Vagina (tissue), 2 donors: ENCODE results near the gene AIG1. TPM values are rescaled to one million over a fixed set of nuclear protein-coding genes. Genes with fewer than 3 reads are reported as not detected.
"Not testable (repeated sequence)": the region's sequence is repeated elsewhere in the genome, so short reads cannot be mapped to it uniquely, and the experiment has no call there.

Experiments used
- DNase-seq, 2 donors: peaks; one replicate each; pipeline ENCODE4 v3.0.0-alpha.2; 2017; ENCODE audit errors: extremely low spot score in 2 of 2
- H3K27ac ChIP-seq: fragments of 200-600 bp; sonication (generic); one replicate; pipeline ENCODE4 v1.5.1; 2019
- H3K27me3 ChIP-seq: fragments of 200-600 bp; sonication (generic); one replicate; pipeline ENCODE4 v1.5.1; 2019
- H3K36me3 ChIP-seq, 2 donors: fragments of 200-600 bp; sonication (generic); one replicate each; pipeline ENCODE4 v1.5.1; 2017 to 2019
- H3K4me1 ChIP-seq: fragments of 200-600 bp; sonication (generic); one replicate; pipeline ENCODE4 v1.5.1; 2019
- H3K4me3 ChIP-seq, 2 donors: fragments of 200-600 bp; sonication (generic); 1 replicate in 1 of 2; 2 replicates in 1 of 2; pipeline ENCODE4 v1.5.1; 2016 to 2019
- H3K9me3 ChIP-seq: fragments of 200-600 bp; sonication (generic); one replicate; pipeline ENCODE4 v1.5.1; 2019
- POLR2A ChIP-seq, 2 donors: fragments of 450-650 bp; IDR thresholded peaks; one replicate each; pipeline ENCODE4 v1.6.1; 2017; ENCODE audit warnings: antibody characterized with exemption in 2 of 2, mild to moderate bottlenecking in 2 of 2, moderate library complexity in 2 of 2
- POLR2AphosphoS5 ChIP-seq, 2 donors: sonication (generic); formaldehyde crosslinking; IDR thresholded peaks; one replicate each; pipeline ENCODE4 v1.9.0; 2017; ENCODE audit warnings: antibody characterized with exemption in 2 of 2, mild to moderate bottlenecking in 2 of 2, low read depth in 1 of 2; ENCODE audit not compliant: insufficient read depth in 1 of 2
- intact Hi-C: fragments of 100-400 bp; cut with DNase I; formaldehyde crosslinking; loops from one replicate; pipeline ENCODE4 v1.15.1; 2023
- total RNA-seq: library from RNA; depleted of rRNA; stranded (reverse); fragments of >200 nt; gene quantifications from one replicate; pipeline ENCODE4 v1.2.3, GENCODE V29; 2016
- TF ChIP-seq, protein P1 (sequence below), 3 experiments: fragments of 450-650 bp in 2 of 3; fragments of 200-600 bp in 1 of 3; sonication (generic) in 1 of 3; IDR thresholded peaks; one replicate each; pipeline ENCODE4 v1.5.1; 2017 to 2019; ENCODE audit warnings: antibody characterized with exemption in 3 of 3, mild to moderate bottlenecking in 2 of 3, moderate library complexity in 2 of 3

AIG1 gene
- total RNA-seq, 1 donor from 2014 or later, result 22.3 TPM

GRCh38 chr6:143241111-143241510, 180.4 kb downstream of the AIG1 start:
- H3K27ac ChIP-seq, result no peak overlapping the region
- no peaks in the 10 kb centered on the region for H3K27me3 ChIP-seq
- H3K36me3 ChIP-seq, result no peaks in the 10 kb centered on the region
- no peaks in the 10 kb centered on the region for H3K4me1 ChIP-seq
- H3K4me3 ChIP-seq, result no peak overlapping the region
- intact Hi-C loops, result loop anchor here (10.0 kb wide), 1 partner anchor 286 kb away; no protein-coding TSS in a partner anchor
- DNase-seq, result no peak
- H3K9me3 ChIP-seq, result no peaks in the 10 kb centered on the region
- TF ChIP-seq POLR2A (IDR thresholded peaks at IDR 0.05) (no peak), POLR2AphosphoS5 (IDR thresholded peaks at IDR 0.05; ENCODE audit: insufficient read depth in 1 of 2, low read depth in 1 of 2) (no peak)
- TF ChIP-seq, protein P1, sequence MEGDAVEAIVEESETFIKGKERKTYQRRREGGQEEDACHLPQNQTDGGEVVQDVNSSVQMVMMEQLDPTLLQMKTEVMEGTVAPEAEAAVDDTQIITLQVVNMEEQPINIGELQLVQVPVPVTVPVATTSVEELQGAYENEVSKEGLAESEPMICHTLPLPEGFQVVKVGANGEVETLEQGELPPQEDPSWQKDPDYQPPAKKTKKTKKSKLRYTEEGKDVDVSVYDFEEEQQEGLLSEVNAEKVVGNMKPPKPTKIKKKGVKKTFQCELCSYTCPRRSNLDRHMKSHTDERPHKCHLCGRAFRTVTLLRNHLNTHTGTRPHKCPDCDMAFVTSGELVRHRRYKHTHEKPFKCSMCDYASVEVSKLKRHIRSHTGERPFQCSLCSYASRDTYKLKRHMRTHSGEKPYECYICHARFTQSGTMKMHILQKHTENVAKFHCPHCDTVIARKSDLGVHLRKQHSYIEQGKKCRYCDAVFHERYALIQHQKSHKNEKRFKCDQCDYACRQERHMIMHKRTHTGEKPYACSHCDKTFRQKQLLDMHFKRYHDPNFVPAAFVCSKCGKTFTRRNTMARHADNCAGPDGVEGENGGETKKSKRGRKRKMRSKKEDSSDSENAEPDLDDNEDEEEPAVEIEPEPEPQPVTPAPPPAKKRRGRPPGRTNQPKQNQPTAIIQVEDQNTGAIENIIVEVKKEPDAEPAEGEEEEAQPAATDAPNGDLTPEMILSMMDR (IDR thresholded peaks at IDR 0.05), result no peak

GRCh38 chr6:143241911-143242310, 181.2 kb downstream of the AIG1 start:
- TF ChIP-seq POLR2AphosphoS5 (IDR thresholded peaks at IDR 0.05; ENCODE audit: insufficient read depth in 1 of 2, low read depth in 1 of 2) (no peak), POLR2A (IDR thresholded peaks at IDR 0.05) (no peak)
- TF ChIP-seq, protein P1 (IDR thresholded peaks at IDR 0.05), result no peak
- DNase-seq, result no peak
- no peak overlapping the region for H3K4me3 ChIP-seq
- H3K27me3 ChIP-seq, result no peaks in the 10 kb centered on the region
- H3K4me1 ChIP-seq, result no peaks in the 10 kb centered on the region
- H3K27ac ChIP-seq, result no peak overlapping the region
- intact Hi-C loops, result loop anchor here (10.0 kb wide), 1 partner anchor 287 kb away; no protein-coding TSS in a partner anchor
- H3K9me3 ChIP-seq, result no peaks in the 10 kb centered on the region
- no peaks in the 10 kb centered on the region for H3K36me3 ChIP-seq

GRCh38 chr6:143243786-143244185, 183.1 kb downstream of the AIG1 start:
- no peak overlapping the region for H3K4me3 ChIP-seq
- H3K36me3 ChIP-seq, result no peaks in the 10 kb centered on the region
- no peaks in the 10 kb centered on the region for H3K27me3 ChIP-seq
- H3K9me3 ChIP-seq, result no peaks in the 10 kb centered on the region
- no peak for DNase-seq
- no peak overlapping the region for H3K27ac ChIP-seq
- no peaks in the 10 kb centered on the region for H3K4me1 ChIP-seq
- TF ChIP-seq, protein P1 (IDR thresholded peaks at IDR 0.05), result no peak
- TF ChIP-seq POLR2AphosphoS5 (IDR thresholded peaks at IDR 0.05; ENCODE audit: insufficient read depth in 1 of 2, low read depth in 1 of 2) (no peak), POLR2A (IDR thresholded peaks at IDR 0.05) (no peak)
- intact Hi-C loops, result loop anchor here (10.0 kb wide), 1 partner anchor 289 kb away; no protein-coding TSS in a partner anchor

DNA sequence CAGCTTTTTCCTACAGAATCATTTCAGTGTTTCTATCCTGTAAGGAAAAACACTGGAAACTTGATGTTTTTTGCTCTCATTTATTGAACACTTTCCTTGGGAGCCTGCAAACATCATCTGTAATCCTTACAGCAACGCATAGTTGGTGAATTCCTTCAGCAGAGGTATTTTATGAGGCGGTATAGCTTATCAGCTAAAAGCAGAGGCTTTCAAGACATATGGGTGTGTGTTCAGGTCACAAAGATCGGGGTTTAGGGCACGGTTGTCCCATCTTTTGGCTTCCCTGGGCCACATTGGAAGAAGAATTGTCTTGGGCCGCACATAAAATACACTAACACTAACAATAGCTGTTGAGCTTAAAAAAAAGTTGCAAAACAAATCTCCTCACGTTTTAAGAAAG, 185.0 kb downstream of the AIG1 start:
- Histone ChIP-seq H3K36me3 (no peaks in the 10 kb centered on the region), H3K4me3 (no peak overlapping the region), H3K9me3 (no peaks in the 10 kb centered on the region), H3K4me1 (no peaks in the 10 kb centered on the region), H3K27ac (no peak overlapping the region), H3K27me3 (no peaks in the 10 kb centered on the region)
- no peak for DNase-seq
- intact Hi-C loops, result loop anchor here (10.0 kb wide), 1 partner anchor 291 kb away; no protein-coding TSS in a partner anchor
- TF ChIP-seq POLR2AphosphoS5 (IDR thresholded peaks at IDR 0.05; ENCODE audit: insufficient read depth in 1 of 2, low read depth in 1 of 2) (no peak), POLR2A (IDR thresholded peaks at IDR 0.05) (no peak)
- TF ChIP-seq, protein P1 (IDR thresholded peaks at IDR 0.05), result no peak

- DNase-seq, H3K27me3 ChIP-seq, H3K36me3 ChIP-seq, H3K27ac ChIP-seq, H3K9me3 ChIP-seq, H3K4me3 ChIP-seq, H3K4me1 ChIP-seq: not testable (repeated sequence)
- intact Hi-C loops, result loop anchor here (10.0 kb wide), 1 partner anchor 291 kb away; no protein-coding TSS in a partner anchor
These were observed 185.6 kb downstream of the AIG1 start for GRCh38 chr6:143246166-143246775.
